Right renal pelvis (tissue), 4 donors: ENCODE data around the gene CIZ1. TPM values are rescaled to one million over a fixed set of nuclear protein-coding genes. Genes with fewer than 3 reads are reported as not detected.

Source experiments
- DNase-seq, 4 donors: peaks; one replicate each; pipeline ENCODE4 v3.0.0-alpha.2; 2013; ENCODE audit warnings: low read depth in 4 of 4, low spot score in 3 of 4, missing footprints in 1 of 4
- polyA plus RNA-seq, 4 donors: library from polyadenylated mRNA; unstranded; fragments of 120-200 nt; gene quantifications; one replicate each; pipeline ENCODE4 v1.2.1, GENCODE V29; 2013; ENCODE audit not compliant: insufficient read length in 4 of 4

CIZ1 gene
- polyA plus RNA-seq, 4 donors = 112 to 126 (median 114) TPM

- no peak for DNase-seq
Observed at GRCh38 chr9:128164307-128164885, 27.0 kb downstream of the CIZ1 start.

- no peak for DNase-seq
Observed at GRCh38 chr9:128163523-128164306, 27.7 kb downstream of the CIZ1 start.

GRCh38 chr9:128163027-128163515 lies 28.3 kb downstream of the CIZ1 start:
- no peak for DNase-seq

- DNase-seq = no peak
Observed at GRCh38 chr9:128162215-128163026, 29.0 kb downstream of the CIZ1 start.

GRCh38 chr9:128161215-128161902 lies 30.0 kb downstream of the CIZ1 start:
- no peak for DNase-seq

- no peak for DNase-seq
Observed at GRCh38 chr9:128160603-128160987, 30.8 kb downstream of the CIZ1 start.

- DNase-seq = peak; percentile 83 to 89 (median 88)
Observed at GRCh38 chr9:128159784-128160602, 31.4 kb downstream of the CIZ1 start, which contains the start of gene BBLN. BBLN (plus strand) TSS chr9:128160265; CDS start chr9:128160408, 143 bp downstream.

GRCh38 chr9:128159522-128159783 lies 31.9 kb downstream of the CIZ1 start:
- no peak for DNase-seq

GRCh38 chr9:128155736-128156500 lies 35.5 kb downstream of the CIZ1 start:
- DNase-seq = no peak

- no peak for DNase-seq
Observed at GRCh38 chr9:128153947-128154695, 37.3 kb downstream of the CIZ1 start.

DNA sequence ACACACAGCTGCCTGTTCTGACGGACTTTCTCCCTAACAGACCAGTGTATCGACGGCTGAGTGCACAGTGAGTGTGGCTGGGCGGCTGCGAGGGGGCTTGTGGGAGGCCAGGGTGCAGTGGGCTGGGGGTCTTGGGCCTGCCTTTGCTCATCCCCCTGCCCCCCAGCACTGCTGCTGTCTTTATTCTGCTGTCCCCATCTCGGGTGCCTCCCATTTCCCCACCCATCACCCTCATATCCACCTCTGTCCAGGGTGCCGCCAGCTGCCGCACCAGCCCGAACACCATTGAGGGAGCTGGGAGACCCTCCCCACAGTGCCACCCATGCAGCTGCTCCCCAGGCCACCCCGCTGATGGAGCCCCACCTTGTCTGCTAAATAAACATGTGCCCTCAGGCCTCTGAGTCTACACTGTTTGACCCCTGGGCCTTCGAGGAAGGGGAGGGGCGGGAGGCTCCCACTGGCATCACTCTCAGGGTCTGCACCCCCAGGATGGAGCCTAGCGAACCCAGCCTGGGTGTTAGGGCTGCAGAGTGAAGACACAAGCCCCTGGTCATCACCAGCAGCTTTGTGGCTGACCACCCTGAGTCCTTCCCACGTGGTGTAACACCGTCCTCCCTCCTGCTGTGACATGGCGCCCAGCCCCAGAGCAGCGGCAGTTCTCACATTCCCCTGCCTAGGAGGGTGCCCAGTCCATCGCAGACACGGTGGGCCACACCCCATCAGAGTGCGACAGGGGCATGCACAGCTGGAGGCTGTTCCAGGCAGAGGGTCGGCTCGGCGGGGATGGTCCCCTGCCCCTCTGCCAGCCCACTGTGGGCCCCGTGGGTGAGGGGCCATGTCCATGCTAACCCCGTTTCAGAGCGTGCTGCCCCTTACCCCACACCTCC lies 38.1 kb downstream of the CIZ1 start:
- DNase-seq = no peak

- DNase-seq = no peak
Observed at GRCh38 chr9:128152133-128153059, 39.0 kb downstream of the CIZ1 start.

DNA sequence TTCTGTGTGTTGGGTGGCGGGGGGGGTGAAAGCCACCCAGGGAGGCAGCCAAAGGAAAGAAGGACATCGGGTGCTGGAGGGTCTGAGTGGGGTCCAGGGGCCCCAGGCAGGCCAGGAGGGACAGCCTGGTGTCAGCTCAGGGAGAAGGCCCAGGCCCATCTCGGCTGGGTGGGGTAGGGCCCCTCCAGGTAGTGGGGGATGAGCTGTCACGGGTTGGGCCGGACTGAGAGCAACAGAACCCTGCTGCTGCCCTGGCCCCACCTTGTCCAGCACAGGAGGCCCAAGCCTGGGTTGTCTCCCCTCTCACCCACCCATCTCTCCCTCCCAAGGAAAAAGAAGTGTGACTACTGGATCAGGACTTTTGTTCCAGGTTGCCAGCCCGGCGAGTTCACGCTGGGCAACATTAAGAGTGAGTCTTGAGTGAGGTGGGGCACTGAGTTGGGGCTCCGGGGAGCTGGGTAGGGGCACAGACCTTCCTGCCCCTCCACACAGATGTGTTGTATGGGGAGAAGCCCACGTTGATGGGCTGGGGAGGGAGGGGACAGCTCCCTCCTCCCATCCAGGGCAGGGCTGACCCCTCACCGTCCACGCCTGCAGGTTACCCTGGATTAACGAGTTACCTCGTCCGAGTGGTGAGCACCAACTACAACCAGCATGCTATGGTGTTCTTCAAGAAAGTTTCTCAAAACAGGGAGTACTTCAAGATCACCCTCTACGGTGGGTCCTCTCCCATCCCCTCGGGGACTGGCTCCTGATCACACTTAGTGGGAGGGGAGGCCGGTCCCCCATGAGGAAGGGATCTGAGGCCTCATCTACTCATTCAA lies 39.9 kb downstream of the CIZ1 start:
- DNase-seq = no peak

DNA sequence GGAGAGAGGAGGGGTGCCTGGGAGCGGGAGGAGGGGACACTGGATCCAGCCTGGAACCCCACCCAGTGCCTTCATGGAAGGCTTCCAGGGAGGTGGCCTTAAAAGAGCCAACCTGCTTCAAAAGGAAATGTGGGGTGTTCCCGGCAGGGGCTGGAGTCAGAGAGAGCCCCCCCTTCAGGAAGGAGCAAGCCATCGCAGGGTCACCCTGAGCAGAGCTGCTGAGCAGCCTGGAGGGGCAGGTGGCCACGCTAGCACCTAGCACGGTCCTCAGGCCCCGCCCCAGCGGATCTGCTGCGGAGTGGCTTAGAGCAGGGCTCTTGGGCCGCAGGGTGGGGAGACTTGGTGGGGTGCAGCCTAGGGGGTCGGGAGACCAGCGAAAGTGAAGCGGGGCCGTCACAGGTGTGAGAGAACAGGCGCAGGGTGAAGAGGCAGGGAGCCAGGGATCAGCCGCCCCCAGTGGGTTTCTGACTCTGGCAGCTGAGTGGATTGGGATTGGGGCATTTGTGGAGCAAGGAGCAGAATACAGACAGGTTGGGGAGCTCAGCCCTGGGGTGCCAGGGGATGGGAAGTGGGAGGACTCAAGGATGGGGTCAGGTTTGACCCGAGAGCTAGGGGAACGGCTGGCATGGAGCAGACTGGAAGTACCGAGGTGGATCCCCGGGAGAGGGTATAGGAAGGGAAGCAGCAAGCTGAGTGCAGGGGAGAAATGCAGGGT lies 40.6 kb downstream of the CIZ1 start:
- no peak for DNase-seq
